PC-9 (cell line): ENCODE measurements around the gene CFAP251.

Source experiments
- EZH2 ChIP-seq: fragments of 200-600 bp; sonication (generic); IDR thresholded peaks from 2 replicates; pipeline ENCODE4 v1.8.0; 2017; ENCODE audit warnings: antibody characterized with exemption, low read depth
- TF ChIP-seq, protein P1 (sequence below): fragments of 200-600 bp; sonication (generic); conservative IDR thresholded peaks from 2 replicates; pipeline ENCODE4 v1.6.1; 2017; ENCODE audit warnings: mixed run types, antibody characterized with exemption, mild to moderate bottlenecking, moderate library complexity

DNA sequence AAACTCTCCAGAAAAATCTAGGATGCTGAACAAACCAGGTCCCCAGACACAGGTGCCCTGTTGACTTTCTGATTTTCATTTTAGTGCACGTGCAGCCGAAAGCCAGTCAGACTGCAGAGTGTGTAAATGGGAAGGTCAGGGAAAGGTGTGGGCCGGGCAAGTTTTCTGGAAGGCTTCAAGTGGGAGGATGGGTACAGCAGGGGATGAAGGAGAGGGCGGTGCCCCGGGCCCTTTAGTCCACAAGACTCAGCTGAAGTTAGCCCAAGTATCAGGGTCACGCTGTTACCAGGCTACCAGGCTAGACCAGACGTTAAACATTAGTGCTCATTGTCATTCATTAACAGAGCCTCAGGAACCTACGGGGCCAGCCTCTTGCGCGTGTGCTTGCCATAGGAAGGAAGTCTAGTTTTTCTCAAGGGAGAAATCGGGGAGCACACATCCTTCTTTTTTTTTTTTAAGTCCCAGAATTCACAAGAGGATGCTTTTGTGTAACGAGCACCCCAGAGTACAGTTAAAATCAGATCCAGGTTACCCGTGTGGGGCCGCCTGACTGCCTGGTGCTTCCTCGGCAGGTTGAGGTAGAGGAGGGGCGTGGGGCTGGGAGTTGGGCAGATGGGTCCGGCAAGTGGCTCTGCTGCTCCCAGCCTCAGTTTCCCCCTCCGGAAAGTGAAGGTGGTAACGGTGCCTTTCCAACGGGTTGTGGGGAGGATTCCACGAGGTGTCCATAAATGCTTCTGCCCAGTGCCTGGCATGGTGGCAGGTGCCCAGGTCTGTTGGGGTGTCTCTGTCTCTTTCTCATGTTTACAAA is 122.4 kb downstream of the CFAP251 start:
- TF ChIP-seq, protein P1, sequence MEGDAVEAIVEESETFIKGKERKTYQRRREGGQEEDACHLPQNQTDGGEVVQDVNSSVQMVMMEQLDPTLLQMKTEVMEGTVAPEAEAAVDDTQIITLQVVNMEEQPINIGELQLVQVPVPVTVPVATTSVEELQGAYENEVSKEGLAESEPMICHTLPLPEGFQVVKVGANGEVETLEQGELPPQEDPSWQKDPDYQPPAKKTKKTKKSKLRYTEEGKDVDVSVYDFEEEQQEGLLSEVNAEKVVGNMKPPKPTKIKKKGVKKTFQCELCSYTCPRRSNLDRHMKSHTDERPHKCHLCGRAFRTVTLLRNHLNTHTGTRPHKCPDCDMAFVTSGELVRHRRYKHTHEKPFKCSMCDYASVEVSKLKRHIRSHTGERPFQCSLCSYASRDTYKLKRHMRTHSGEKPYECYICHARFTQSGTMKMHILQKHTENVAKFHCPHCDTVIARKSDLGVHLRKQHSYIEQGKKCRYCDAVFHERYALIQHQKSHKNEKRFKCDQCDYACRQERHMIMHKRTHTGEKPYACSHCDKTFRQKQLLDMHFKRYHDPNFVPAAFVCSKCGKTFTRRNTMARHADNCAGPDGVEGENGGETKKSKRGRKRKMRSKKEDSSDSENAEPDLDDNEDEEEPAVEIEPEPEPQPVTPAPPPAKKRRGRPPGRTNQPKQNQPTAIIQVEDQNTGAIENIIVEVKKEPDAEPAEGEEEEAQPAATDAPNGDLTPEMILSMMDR = no peak
- TF ChIP-seq EZH2 = no peak
